ENCODE data around the gene MTG1. TPM values are rescaled to one million over a fixed set of nuclear protein-coding genes. Genes with fewer than 3 reads are reported as not detected.
"Not testable (repeated sequence)": the region's sequence is repeated elsewhere in the genome, so short reads cannot be mapped to it uniquely, and the experiment has no call there.

Gene MTG1
- total RNA-seq, 1 experiment from 2014 or later = 34.9 TPM

DNA sequence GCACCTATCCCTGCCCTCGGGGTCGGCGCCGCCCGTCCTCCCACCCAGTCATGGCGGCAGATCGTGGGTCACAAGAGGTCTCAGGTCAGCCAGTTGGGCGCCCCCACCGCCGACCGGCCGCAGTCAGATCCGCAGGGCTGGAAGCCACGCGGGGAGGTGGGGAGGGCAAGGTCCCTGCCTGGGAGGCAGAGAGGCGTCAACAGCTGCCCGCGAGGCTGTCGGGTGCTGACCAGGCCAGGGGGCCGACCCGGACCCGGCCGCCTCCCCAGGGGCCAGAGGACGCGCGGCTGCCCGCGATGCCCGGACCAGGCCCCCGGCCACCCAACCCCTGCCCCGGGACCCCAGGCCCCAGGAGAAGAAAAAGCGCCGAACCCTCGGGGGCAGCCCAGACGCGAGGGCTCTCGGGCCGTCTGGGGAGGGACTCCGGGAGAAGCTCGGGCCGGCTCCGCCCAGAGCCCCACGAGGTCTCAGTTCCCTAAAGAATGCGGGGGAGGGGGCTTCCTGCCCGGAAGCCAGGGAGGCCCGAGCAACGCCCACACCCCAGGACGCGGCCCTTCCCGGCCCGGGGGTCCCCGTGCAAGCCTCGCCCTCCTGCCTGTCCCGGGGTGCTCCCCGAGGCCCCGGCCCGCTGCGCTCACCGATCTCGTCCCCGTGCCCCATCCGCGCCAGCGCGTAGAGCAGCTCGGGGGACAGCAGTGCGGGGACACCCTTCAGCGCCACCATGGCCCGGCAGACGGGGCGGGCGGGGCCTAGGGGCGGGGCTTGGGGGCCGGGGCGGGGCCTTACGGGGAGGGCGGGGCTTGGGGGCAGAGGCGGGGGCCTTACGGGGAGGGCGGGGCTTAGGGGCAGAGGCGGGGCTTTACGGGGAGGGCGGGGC is 36.4 kb upstream of the MTG1 start, which contains the start of gene FUOM:
Gene FUOM (minus strand): TSS at position 735 of the 877 bp plus-strand sequence. CDS start 12 bp downstream, at position 723.
- in situ Hi-C loops (cut with HindIII; ENCODE audit: low pct_unique_long_range_greater_than_20kb, low sequenced_read_pairs) = no loop called here
- DNase-seq (ENCODE audit: low read depth, low spot score) = peak; percentile 58

DNA sequence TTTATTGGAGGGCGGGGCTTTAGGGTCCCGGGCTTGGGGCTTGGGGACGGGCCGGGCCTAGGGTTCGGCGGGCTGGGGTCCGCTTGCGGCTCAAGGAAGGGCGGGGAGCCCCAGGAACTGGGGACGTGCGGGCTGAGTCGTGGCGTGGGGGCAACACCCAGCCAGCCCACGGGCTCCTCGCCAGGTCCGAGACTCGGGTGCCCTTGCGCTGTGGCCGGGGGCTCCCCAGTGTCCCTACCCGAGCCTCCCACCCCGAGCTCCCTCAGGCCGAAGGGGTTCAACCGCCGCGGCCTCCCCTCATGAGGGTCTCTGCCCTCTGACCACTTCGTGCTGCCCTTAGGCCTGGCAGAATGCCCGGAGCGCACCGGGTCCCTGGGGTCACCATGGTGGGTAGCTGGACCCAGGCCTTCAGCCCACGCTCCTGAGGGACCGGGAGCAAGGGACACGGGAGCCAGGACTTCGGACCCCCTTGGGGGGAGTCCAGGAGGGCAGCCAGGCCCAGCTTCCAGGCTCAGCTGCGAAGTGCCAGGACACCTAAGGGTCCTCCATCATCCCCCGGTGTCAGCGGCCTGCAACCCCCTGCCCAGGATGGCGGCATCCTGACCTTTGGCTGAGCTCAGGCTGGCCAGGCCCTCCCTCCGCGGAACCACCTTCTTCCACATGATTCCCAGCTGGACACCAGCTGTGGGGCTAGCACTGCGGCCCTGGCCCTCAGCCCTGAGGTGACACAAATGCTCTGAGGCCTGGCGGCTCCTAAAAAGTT is 35.6 kb upstream of the MTG1 start:
- DNase-seq (ENCODE audit: low read depth, low spot score) = no peak
- in situ Hi-C loops (cut with HindIII; ENCODE audit: low pct_unique_long_range_greater_than_20kb, low sequenced_read_pairs) = no loop called here

DNA sequence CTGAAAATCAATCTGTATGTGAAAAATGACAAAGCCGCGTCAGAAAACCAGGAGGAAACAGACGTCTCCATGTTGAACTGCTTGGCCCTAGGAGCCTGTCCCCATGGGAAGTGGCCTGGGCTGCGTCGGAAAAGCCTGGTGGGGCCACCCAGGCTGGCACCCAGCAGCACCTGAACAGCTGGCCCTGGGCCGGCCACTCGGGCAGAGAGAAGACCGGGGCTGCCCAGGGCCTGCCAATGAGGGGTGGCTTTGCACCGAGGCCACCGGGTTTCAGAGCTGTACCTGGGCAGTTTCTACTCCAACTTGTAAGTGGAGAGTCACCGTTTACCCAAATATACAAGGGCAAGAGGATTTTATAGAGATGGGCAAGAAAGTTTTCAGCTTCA is 35.0 kb upstream of the MTG1 start:
- in situ Hi-C loops (cut with HindIII; ENCODE audit: low pct_unique_long_range_greater_than_20kb, low sequenced_read_pairs) = no loop called here
- DNase-seq (ENCODE audit: low read depth, low spot score) = no peak

DNA sequence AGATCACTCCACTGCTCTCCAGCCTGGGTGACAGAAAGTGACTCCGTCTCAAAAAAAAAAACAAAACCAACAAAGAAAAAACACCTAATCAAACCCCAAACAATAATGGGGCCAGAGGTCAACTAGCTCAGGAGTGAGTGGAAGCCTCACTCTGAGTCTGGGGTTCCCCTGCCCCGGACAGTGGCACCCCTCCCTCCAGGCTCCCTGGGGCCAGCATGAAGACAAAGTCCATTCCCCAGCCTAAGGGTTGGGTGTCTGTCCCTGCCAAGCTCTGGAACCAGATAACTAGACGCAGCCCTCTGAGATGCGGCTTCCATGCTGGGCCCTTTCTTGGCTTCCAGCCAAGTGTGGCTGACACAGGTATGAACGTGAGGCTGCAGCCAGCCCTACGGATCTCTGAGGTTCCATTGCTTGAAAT is 34.4 kb upstream of the MTG1 start:
- DNase-seq (ENCODE audit: low read depth, low spot score) = no peak
- in situ Hi-C loops (cut with HindIII; ENCODE audit: low pct_unique_long_range_greater_than_20kb, low sequenced_read_pairs) = no loop called here

DNA sequence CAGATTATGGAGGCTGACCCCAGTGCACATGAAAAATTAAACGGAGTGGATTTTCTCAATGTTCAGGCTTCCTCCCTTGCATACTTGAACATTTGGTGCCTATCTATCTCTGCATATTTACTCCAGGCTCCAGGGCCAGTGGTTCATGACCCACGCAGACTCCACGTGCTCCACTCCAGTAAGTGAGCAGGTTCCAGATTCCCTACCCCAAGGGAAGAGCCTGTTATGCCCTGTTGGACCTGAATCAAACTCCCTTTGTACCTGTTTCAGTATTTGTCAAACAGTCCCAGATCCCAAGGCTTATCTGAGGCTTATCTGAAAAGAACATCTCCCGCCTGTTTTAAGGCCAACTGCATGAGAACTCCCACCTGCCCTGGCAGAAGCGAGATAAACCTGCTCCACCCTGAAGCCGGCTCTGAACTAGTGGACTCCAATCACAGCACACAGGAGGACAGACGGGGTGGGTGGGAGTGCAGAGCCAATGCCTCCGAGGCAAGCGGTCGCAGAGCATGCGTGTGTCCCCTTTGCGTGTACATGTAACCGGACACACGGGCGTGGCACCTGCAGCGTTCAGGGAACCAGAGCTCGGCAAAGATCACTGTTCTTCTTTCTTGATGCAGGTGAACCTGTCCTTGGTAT is 33.9 kb upstream of the MTG1 start:
- no peak for DNase-seq (ENCODE audit: low read depth, low spot score)
- in situ Hi-C loops (cut with HindIII; ENCODE audit: low pct_unique_long_range_greater_than_20kb, low sequenced_read_pairs) = no loop called here

DNA sequence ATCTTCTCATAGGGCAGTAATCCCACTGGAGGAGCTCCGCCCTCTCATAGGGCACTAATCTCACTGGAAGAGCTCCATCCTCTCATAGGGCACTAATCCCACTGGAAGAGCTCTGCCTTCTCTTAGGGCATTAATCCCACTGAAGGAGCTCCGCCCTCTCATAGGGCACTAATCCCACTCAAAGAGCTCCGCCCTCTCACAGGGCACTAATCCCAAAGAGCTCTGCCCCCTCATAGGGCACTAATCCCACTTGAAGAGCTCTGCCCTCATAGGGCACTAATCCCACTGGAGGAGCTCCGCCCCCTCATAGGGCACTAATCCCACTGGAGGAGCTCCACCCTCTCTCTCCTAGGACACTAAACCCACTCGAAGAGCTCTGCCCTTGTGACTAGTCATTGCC is 32.7 kb upstream of the MTG1 start:
- DNase-seq (ENCODE audit: low read depth, low spot score) = no peak
- in situ Hi-C loops (cut with HindIII; ENCODE audit: low pct_unique_long_range_greater_than_20kb, low sequenced_read_pairs) = no loop called here

DNA sequence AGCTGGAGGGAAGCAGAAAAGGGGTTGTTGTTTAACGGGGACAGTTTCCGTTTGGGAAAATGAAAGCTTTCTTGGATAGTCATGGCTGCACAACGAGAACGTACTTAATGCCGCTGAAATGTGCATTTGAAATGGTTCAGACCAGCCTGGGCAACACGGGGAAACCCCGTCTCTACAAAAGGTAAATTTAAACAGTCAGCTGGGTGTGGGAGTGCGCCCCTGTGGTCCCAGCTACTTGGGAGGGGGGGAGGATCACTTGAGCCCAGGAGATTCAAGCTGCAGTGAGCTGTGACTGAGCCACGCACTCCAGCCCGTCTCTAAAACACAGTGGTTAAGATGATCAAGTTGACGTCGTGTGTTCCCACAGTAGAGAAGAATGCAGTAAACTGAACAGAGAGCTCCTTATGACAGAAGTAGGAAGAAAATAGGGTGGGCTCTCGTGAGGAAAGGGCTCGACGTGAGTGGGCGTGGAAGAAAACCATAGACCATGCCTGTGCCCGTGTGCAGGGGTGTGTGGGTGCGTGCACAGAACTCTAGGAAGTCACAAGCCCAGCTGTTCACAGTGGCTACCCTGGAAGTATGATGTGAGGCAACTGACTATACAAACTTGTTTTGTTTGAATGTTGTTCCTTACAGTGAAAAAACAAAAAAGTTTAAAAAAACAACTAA is 32.0 kb upstream of the MTG1 start:
- in situ Hi-C loops (cut with HindIII; ENCODE audit: low pct_unique_long_range_greater_than_20kb, low sequenced_read_pairs) = no loop called here
- no peak for DNase-seq (ENCODE audit: low read depth, low spot score)

DNA sequence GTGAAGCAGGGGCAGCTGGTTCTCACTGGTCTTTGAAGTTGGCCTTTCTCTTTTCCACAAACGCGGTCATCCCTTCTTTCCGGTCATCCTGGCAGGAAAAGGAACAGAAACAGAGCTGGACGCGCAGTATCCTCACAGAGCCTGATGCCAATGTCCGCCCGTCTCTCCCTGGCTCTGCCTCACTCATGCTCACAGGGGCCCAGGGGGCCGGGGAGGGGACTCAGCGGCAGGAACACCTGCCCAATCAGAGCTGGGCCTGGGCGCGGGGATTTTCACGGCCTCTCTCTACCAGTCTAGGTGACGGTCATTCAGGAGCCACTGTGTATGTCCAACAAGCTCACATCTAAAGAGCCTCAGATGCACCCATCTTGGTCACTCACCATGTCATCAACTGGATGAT is 31.1 kb upstream of the MTG1 start:
- no peak for DNase-seq (ENCODE audit: low read depth, low spot score)
- in situ Hi-C loops (cut with HindIII; ENCODE audit: low pct_unique_long_range_greater_than_20kb, low sequenced_read_pairs) = no loop called here

DNA sequence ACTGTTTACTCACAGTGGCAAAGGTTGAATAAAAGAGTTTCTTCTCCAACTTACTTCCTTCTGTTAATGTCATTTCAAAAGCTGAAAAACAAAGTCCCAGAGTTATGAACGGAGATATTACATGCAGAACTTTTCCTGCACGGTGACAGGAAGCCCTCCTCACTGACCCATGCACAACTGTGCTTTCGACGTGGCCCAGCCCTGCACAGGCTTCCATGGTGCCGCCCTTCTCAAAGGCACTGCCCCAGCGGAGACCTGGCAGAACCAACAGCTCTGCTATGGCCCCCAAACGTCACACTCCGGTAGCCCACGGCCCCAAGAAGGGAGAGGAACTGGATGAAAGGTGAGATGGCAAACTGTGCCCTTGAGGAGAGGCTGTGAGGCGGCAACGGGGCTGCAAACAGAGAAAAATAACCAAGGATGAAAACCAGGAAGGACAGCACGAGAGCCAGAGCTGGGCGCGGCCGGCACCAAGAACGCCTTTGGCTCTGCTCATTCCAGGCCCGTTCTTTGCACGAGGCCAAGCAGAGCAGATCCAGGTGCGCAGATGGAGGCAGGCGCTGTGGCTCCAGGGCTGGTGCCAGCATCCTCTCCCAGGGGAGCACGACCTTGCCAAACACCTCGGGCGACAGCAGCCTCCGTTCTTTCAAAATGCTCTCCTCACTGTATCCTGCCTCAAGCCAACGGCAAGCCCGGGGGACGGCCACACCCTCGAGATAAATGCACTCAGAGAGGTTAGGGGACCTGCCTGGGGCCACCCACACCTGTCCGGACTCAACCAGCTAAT is 29.1 kb upstream of the MTG1 start:
- DNase-seq (ENCODE audit: low read depth, low spot score) = no peak
- in situ Hi-C loops (cut with HindIII; ENCODE audit: low pct_unique_long_range_greater_than_20kb, low sequenced_read_pairs) = no loop called here

DNA sequence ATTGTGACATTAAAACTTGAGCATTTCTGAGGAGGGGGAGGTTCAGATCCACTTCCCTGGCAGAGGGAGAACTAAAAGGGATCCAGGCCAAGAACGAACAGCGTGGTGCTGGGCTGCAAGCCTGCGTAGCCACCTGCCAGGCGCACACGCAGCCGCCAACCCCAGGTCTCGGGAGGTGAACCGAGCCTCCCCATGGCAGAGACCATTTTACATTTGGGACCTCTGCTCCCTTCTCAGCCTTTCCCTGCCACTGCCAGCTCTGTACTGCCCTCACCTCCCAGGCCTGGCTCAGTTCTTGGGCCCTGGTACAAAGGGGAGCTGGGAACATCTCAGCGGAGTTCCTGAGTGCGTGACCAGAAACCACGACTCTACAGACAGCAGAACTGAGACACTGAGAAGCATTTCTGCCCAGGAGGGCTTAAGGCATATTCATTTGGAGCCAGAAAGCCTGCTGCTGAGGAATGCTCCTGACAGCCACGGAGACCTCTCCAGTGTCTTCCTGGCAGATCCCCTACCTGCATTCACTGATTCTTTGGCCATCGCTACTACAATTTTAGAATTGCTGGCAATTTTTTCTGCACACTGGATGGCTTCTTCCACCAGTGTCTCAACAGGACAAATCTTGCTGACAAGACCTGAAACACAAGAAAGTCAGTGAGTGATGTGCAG is 28.4 kb upstream of the MTG1 start:
- in situ Hi-C loops (cut with HindIII; ENCODE audit: low pct_unique_long_range_greater_than_20kb, low sequenced_read_pairs) = no loop called here
- no peak for DNase-seq (ENCODE audit: low read depth, low spot score)

DNA sequence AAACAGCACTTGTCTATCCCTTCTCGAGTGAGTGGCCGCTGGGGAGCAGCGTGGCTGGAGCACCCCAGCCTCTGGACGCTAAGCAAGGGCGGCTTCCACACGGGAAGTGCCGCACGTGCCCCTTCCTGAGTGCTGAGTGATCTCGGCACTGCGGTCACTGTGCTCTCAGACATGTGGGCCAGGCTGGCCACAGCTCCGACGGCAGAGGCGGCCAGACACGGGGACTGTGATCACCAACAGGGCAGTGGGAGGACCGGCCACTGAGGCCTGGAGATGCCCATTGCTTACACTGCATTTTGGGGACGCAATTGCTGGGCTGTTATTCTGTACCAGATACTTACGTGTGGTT is 27.9 kb upstream of the MTG1 start:
- in situ Hi-C loops (cut with HindIII; ENCODE audit: low pct_unique_long_range_greater_than_20kb, low sequenced_read_pairs) = no loop called here
- DNase-seq (ENCODE audit: low read depth, low spot score) = no peak

DNA sequence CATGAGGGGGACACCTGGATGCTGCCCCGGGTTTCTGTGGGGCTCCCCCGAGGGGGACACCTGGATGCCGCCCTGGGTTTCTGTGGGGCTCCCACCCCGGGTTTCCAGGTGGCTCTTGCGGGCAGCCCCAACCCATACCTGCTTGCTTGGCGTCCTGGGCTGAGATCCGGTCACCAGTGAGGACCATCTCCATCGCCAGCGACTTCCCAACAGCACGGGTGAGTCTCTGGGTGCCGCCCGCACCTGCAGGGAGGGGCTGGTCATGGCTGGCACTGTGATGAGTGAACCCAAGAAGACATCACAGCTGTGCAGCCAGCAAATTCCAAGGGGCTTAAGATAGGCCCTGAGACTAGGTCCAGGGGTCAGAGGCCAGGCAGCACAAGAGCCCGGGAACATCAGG is 27.2 kb upstream of the MTG1 start:
- in situ Hi-C loops (cut with HindIII; ENCODE audit: low pct_unique_long_range_greater_than_20kb, low sequenced_read_pairs) = no loop called here

DNA sequence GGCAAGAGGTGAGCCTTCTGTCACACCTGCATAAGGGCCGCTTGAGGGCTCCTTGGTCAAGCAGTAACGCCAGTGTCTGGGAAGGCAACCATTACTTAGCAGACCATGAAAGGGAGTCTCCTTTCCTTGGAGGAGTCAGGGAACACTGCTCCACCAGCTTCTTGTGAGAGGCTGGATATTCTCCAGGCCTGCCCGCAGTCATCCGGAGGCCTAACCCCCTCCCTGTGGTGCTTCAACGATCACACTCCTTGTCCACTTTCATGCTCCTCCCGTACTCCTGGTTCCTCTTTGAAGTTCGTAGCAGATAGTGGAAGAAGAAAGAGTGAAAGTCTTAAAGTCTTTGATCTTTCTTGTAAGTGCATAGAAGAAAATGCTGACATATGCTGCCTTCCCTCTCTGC is 26.5 kb upstream of the MTG1 start:
- DNase-seq (ENCODE audit: low read depth, low spot score); in situ Hi-C loops (cut with HindIII; ENCODE audit: low pct_unique_long_range_greater_than_20kb, low sequenced_read_pairs): not testable (repeated sequence)

More for the DNA sequence above, 27.2 kb upstream of the MTG1 start:
- DNase-seq (ENCODE audit: low read depth, low spot score) = no peak

DNA sequence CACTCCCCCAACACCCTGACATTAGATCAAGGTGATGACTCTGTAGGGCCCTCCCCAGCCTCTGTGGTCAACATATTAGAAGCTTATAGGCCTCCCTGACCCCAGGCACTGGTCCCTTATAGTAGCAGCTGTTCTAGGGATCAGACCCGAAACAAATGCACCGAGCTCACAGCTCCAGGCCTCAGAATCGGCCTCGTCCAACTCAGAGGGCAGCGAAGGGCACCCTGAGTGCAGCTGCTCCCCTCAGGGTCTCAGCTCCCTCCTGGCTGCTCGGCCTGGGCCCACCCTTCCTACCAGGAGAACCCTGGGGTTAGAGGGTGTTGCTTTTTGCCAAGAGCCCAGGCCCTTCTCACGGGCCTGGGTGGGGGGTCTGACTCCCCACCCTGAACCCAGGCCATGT is 25.8 kb upstream of the MTG1 start:
- DNase-seq (ENCODE audit: low read depth, low spot score) = no peak
- in situ Hi-C loops (cut with HindIII; ENCODE audit: low pct_unique_long_range_greater_than_20kb, low sequenced_read_pairs) = no loop called here

DNA sequence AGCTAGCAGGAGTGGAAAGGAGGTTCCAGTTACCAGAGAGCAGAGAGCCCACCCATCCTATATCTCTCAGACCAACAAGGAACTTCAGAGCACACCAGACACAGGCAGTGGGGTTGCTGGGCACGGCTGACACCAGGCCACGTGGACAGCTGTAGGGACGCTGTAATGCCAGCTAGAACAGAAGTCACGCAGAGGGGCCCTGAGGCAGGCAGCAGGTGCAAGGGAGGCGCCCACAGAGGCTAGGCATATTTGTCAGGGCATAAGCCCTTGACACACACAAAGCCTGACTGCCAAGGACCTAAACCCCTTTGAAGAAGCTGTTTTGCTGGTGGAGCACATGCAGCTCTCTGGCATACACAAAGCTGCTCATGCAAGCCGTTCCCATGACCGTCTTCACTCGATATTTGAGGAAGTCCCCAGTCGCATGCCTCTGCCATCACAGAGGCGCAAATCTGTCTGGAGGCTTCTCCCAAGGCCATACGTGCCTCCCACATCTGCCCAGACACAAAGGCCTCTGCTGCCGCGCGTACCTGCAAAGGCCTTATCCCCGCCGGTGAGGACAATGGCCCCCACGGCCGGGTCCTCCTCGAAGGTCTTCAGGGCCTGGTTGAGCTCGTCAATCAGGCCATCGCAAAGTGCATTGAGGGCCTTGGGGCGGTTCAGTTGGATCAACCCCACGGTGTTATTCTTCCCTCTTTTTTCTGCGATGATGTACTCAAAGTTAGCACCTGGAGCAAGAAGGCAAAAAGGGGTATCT is 23.7 kb upstream of the MTG1 start:
- no peak for DNase-seq (ENCODE audit: low read depth, low spot score)
- in situ Hi-C loops (cut with HindIII; ENCODE audit: low pct_unique_long_range_greater_than_20kb, low sequenced_read_pairs) = no loop called here

DNA sequence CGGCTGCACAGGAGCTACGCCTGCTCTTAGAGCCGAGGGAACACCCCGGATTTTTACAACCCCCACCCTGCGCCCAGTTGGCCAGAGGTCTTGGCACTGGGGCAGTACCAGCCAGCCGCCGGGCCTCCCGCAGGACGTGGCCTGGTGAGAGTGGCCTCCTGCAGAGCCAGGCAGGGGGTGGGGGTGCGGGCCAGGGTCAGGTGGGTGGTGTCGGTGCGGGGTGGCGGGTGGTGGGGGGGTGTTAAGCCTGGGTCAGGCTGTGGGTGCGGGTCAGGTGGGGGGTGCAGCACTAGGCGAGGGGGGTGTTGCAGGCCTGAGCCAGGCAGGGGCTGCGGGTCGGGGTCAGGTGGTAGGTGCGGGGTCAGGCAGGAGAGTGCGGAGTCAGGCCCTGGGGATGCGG is 21.4 kb upstream of the MTG1 start:
- DNase-seq (ENCODE audit: low read depth, low spot score) = no peak
- in situ Hi-C loops (cut with HindIII; ENCODE audit: low pct_unique_long_range_greater_than_20kb, low sequenced_read_pairs) = no loop called here

Data from SK-MEL-5 (cell line).